Ascending aorta (tissue), 2 donors: ENCODE data around the gene SPRY4. TPM values are rescaled to one million over a fixed set of nuclear protein-coding genes. Genes with fewer than 3 reads are reported as not detected.
A peak's percentile ranks its signal among the peaks of the same experiment; 100 is the strongest.
"Not testable (repeated sequence)": the region's sequence is repeated elsewhere in the genome, so short reads cannot be mapped to it uniquely, and the experiment has no call there.

Experiments used
- DNase-seq, 2 donors: peaks; one replicate each; pipeline ENCODE4 v3.0.0-alpha.2; 2019; ENCODE audit warnings: low spot score in 2 of 2
- H3K27ac ChIP-seq, 2 donors: fragments of 200-600 bp; sonication (generic); one replicate each; pipeline ENCODE4 v1.5.1; 2016 to 2017; ENCODE audit warnings: mild to moderate bottlenecking in 1 of 2
- H3K27me3 ChIP-seq: fragments of 200-600 bp; sonication (generic); one replicate; pipeline ENCODE4 v1.5.1; 2017
- H3K36me3 ChIP-seq, 2 donors: fragments of 200-600 bp; sonication (generic); one replicate each; pipeline ENCODE4 v1.5.1; 2016
- H3K4me1 ChIP-seq, 2 donors: fragments of 200-600 bp; sonication (generic); one replicate each; pipeline ENCODE4 v1.5.1; 2016 to 2017; ENCODE audit warnings: mild to moderate bottlenecking in 1 of 2
- H3K4me3 ChIP-seq, 2 donors: fragments of 200-600 bp; sonication (generic); one replicate each; pipeline ENCODE4 v1.5.1; 2016 to 2017; ENCODE audit warnings: mild to moderate bottlenecking in 1 of 2
- H3K9me3 ChIP-seq, 2 donors: fragments of 200-600 bp; sonication (generic); one replicate each; pipeline ENCODE4 v1.5.1; 2016
- CTCF ChIP-seq, 3 experiments: fragments of 200-600 bp in 2 of 3; fragments of 450-650 bp in 1 of 3; sonication (generic) in 2 of 3; IDR thresholded peaks; one replicate each; pipeline ENCODE4 v1.5.1; 2016 to 2019; ENCODE audit warnings: antibody characterized with exemption in 3 of 3, mild to moderate bottlenecking in 1 of 3, moderate library complexity in 1 of 3
- intact Hi-C: fragments of 100-400 bp; cut with DNase I; formaldehyde crosslinking; loops from one replicate; pipeline ENCODE4 v1.15.1; 2023
- total RNA-seq: library from RNA; depleted of rRNA; stranded (reverse); fragments of >200 nt; gene quantifications from one replicate; pipeline ENCODE4 v1.1.0, GENCODE V29; 2016

SPRY4 gene
- total RNA-seq, 1 donor from 2014 or later: 111 TPM

- Histone ChIP-seq H3K4me3 (peak overlapping the region; percentile 82 to 89), H3K4me1 (peaks cover 8 to 9% of the 10 kb centered on the region in 2 donors), H3K9me3 (no peaks in the 10 kb centered on the region), H3K27me3 (no peaks in the 10 kb centered on the region), H3K27ac (peak overlapping the region; percentile 99 to 100), H3K36me3 (no peaks in the 10 kb centered on the region)
- intact Hi-C loops: loop anchor here (1.0 to 5.0 kb wide), 3 partner anchors 32 to 186 kb away; partner anchors contain the start of gene SPRY4
- peak; percentile 67 to 95 for DNase-seq
- TF ChIP-seq CTCF (IDR thresholded peaks at IDR 0.05): peak in 1 of 3 experiments; percentile 14
Observed at GRCh38 chr5:142356716-142357468, 32.1 kb upstream of the SPRY4 start.

- H3K27ac ChIP-seq: peak overlapping the region; percentile 99 to 100
- H3K27me3 ChIP-seq: no peaks in the 10 kb centered on the region
- intact Hi-C loops: loop anchor here (2.0 to 5.0 kb wide), 2 partner anchors 109 to 186 kb away; no protein-coding TSS in a partner anchor
- no peaks in the 10 kb centered on the region for H3K36me3 ChIP-seq
- H3K9me3 ChIP-seq: no peaks in the 10 kb centered on the region
- H3K4me1 ChIP-seq: peaks cover 8 to 9% of the 10 kb centered on the region in 2 donors
- no peak for DNase-seq
- no peak for TF ChIP-seq CTCF (IDR thresholded peaks at IDR 0.05)
- H3K4me3 ChIP-seq: peak overlapping the region; percentile 82 to 89
Observed at GRCh38 chr5:142356349-142356715, 31.5 kb upstream of the SPRY4 start.

GRCh38 chr5:142353071-142353472, 28.3 kb upstream of the SPRY4 start:
- Histone ChIP-seq H3K4me1 (peaks cover 5 to 8% of the 10 kb centered on the region in 2 donors), H3K27me3 (no peaks in the 10 kb centered on the region), H3K27ac (no peak overlapping the region), H3K4me3 (no peak overlapping the region), H3K36me3 (no peaks in the 10 kb centered on the region), H3K9me3 (no peaks in the 10 kb centered on the region)
- intact Hi-C loops: no loop called here
- no peak for DNase-seq
- no peak for TF ChIP-seq CTCF (IDR thresholded peaks at IDR 0.05)

GRCh38 chr5:142350021-142350420, 25.2 kb upstream of the SPRY4 start:
- H3K27ac ChIP-seq: no peak overlapping the region
- H3K9me3 ChIP-seq: peaks cover 5 to 6% of the 10 kb centered on the region in 2 donors
- TF ChIP-seq CTCF (IDR thresholded peaks at IDR 0.05): no peak
- no peaks in the 10 kb centered on the region for H3K4me1 ChIP-seq
- H3K36me3 ChIP-seq: no peaks in the 10 kb centered on the region
- no peaks in the 10 kb centered on the region for H3K27me3 ChIP-seq
- intact Hi-C loops: no loop called here
- DNase-seq: no peak
- H3K4me3 ChIP-seq: no peak overlapping the region

GRCh38 chr5:142346706-142347105, 21.9 kb upstream of the SPRY4 start:
- no peaks in the 10 kb centered on the region for H3K36me3 ChIP-seq
- intact Hi-C loops: no loop called here
- H3K4me1 ChIP-seq: no peaks in the 10 kb centered on the region
- H3K9me3 ChIP-seq: peaks cover 15 to 17% of the 10 kb centered on the region in 2 donors
- no peak for TF ChIP-seq CTCF (IDR thresholded peaks at IDR 0.05)
- no peak for DNase-seq
- H3K27me3 ChIP-seq: no peaks in the 10 kb centered on the region
- H3K4me3 ChIP-seq: no peak overlapping the region
- H3K27ac ChIP-seq: peak overlapping the region in 1 of 2 donors; percentile 33

- not testable (repeated sequence) for DNase-seq
Observed at GRCh38 chr5:142344915-142345314, 20.1 kb upstream of the SPRY4 start.

More at GRCh38 chr5:142344915-142345314, 20.1 kb upstream of the SPRY4 start:
- H3K9me3 ChIP-seq: peaks cover 15 to 17% of the 10 kb centered on the region in 2 donors
- H3K27me3 ChIP-seq, intact Hi-C loops, H3K36me3 ChIP-seq, H3K4me3 ChIP-seq, H3K27ac ChIP-seq, H3K4me1 ChIP-seq: not testable (repeated sequence)
